AG09309 (cell line): ENCODE measurements around the gene DHX57.

Experiments used
- DNase-seq: peaks from one replicate; pipeline ENCODE4 v3.0.0-alpha.2; 2010; ENCODE audit warnings: low read depth
- H3K4me3 ChIP-seq: 2 replicates; pipeline ENCODE4 v1.5.1; 2011; ENCODE audit warnings: mild to moderate bottlenecking, low read depth, low read length, moderate library complexity; ENCODE audit not compliant: control insufficient read depth
- CTCF ChIP-seq: IDR thresholded peaks from 2 replicates; pipeline ENCODE4 v1.5.1; 2011; ENCODE audit warnings: mild to moderate bottlenecking, low read depth, low read length, inconsistent platforms; ENCODE audit not compliant: insufficient read depth, control insufficient read depth; ENCODE audit errors: missing control alignments

Gene DHX57

GRCh38 chr2:38875576-38876367 is at the start of gene DHX57, which contains the start of gene MORN2:
DHX57 (minus strand) TSS chr2:38875934; CDS start chr2:38868405, 7,529 bp downstream.
MORN2 (plus strand) TSS chr2:38875976.
- peak; percentile 13 for DNase-seq
- TF ChIP-seq CTCF = no peak
- H3K4me3 ChIP-seq = peak within 1 kb of the TSS; percentile 75

- TF ChIP-seq CTCF = no peak
- H3K4me3 ChIP-seq = no peak overlapping the region
- DNase-seq = no peak
Observed at GRCh38 chr2:38922902-38923301, 47.2 kb upstream of the DHX57 start.

GRCh38 chr2:38922389-38922788 is 46.7 kb upstream of the DHX57 start:
- no peak for TF ChIP-seq CTCF
- DNase-seq = no peak
- H3K4me3 ChIP-seq = no peak overlapping the region

GRCh38 chr2:38912619-38913018 is 36.9 kb upstream of the DHX57 start:
- no peak for TF ChIP-seq CTCF
- H3K4me3 ChIP-seq = no peak overlapping the region
- DNase-seq = no peak

GRCh38 chr2:38911191-38911590 is 35.5 kb upstream of the DHX57 start:
- no peak for TF ChIP-seq CTCF
- H3K4me3 ChIP-seq = no peak overlapping the region
- DNase-seq = no peak

- no peak overlapping the region for H3K4me3 ChIP-seq
- TF ChIP-seq CTCF = no peak
- DNase-seq = no peak
Observed at GRCh38 chr2:38909872-38910271, 34.1 kb upstream of the DHX57 start.
